Measurements from ENCODE around the gene SRCAP. TPM values are rescaled to one million over a fixed set of nuclear protein-coding genes. Genes with fewer than 3 reads are reported as not detected.

Gene SRCAP
- polyA plus RNA-seq, 1 experiment, result 3.1 TPM

- TF ChIP-seq, protein P1, sequence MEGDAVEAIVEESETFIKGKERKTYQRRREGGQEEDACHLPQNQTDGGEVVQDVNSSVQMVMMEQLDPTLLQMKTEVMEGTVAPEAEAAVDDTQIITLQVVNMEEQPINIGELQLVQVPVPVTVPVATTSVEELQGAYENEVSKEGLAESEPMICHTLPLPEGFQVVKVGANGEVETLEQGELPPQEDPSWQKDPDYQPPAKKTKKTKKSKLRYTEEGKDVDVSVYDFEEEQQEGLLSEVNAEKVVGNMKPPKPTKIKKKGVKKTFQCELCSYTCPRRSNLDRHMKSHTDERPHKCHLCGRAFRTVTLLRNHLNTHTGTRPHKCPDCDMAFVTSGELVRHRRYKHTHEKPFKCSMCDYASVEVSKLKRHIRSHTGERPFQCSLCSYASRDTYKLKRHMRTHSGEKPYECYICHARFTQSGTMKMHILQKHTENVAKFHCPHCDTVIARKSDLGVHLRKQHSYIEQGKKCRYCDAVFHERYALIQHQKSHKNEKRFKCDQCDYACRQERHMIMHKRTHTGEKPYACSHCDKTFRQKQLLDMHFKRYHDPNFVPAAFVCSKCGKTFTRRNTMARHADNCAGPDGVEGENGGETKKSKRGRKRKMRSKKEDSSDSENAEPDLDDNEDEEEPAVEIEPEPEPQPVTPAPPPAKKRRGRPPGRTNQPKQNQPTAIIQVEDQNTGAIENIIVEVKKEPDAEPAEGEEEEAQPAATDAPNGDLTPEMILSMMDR (IDR thresholded peaks at IDR 0.05; ENCODE audit: low read depth, low read length), result no peak
- no peak for DNase-seq (ENCODE audit: low read depth, low spot score)
- Histone ChIP-seq H3K27me3 (ENCODE audit: control insufficient read depth, insufficient read depth, low read length) (no peaks in the 10 kb centered on the region), H3K27ac (ENCODE audit: low read depth, low read length) (peak overlapping the region; percentile 39), H3K4me3 (ENCODE audit: low read depth, low read length) (no peak overlapping the region), H3K9me3 (ENCODE audit: control insufficient read depth, insufficient read depth, low read length) (no peaks in the 10 kb centered on the region)
- POLR2A ChIA-PET, result interaction anchor here (0.7 to 2.0 kb wide), 2 partner anchors 9 to 983 kb away, joined by 4 to 5 read pairs; partner anchors contain the start of gene PHKG2
- CTCF ChIA-PET, result no interaction called here
Measured at GRCh38 chr16:30738984-30739951, 40.3 kb downstream of the SRCAP start.

DNA sequence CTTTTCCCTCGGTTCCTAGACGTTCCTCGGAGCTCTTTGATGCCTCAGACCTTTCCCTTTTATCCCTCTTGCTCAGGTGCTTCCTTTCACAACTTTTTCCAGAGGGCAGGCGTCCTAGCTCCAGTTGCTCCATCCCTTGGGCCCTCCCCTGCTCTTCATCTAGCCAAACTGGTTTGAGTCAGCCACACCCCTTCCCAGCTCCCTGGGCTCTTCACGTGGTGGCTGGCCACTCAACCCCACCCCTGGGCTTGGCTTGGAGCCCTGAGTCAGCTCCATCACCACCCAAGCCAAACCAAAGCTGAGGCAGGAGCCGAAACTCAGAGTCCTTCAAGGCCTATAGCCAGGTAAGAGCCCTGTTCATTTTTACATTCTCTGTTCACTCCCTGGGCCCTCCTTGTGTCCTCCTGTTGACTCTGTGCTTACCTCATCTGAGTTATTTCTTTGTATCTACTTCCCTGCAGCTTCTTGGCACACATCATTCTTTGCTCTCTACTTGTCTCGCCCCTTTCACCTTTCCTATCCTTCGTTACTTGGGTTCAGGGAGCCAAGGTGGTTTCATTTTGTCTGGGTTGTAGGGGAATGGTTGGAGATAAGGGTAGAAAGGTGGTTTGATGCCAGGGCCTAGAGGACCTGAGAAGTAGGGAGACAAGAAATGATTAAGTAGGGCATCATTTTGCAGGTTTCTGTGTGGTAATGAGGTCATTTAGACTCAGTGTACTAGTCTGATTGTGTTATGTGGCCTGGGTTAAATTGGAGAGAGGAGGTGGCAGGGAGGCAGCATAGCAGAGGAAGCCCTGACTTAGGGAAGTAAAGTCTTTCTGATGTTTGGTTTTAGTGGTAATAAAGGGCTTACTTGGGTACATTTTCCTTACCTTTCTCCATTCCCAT lies 41.6 kb downstream of the SRCAP start:
- CTCF ChIA-PET, result no interaction called here

GRCh38 chr16:30741461-30741914 lies 42.5 kb downstream of the SRCAP start:
- DNase-seq (ENCODE audit: low read depth, low spot score), result peak; percentile 70
- CTCF ChIA-PET, result no interaction called here
- POLR2A ChIA-PET, result no interaction called here
- Histone ChIP-seq H3K9me3 (ENCODE audit: control insufficient read depth, insufficient read depth, low read length) (no peaks in the 10 kb centered on the region), H3K27ac (ENCODE audit: low read depth, low read length) (peak overlapping the region; percentile 69), H3K4me3 (ENCODE audit: low read depth, low read length) (no peak overlapping the region), H3K27me3 (ENCODE audit: control insufficient read depth, insufficient read depth, low read length) (no peaks in the 10 kb centered on the region)
- TF ChIP-seq, protein P1 (IDR thresholded peaks at IDR 0.05; ENCODE audit: low read depth, low read length), result no peak

More for the DNA sequence above, 41.6 kb downstream of the SRCAP start:
- Histone ChIP-seq H3K27me3 (ENCODE audit: control insufficient read depth, insufficient read depth, low read length) (no peaks in the 10 kb centered on the region), H3K4me3 (ENCODE audit: low read depth, low read length) (no peak overlapping the region), H3K9me3 (ENCODE audit: control insufficient read depth, insufficient read depth, low read length) (no peaks in the 10 kb centered on the region), H3K27ac (ENCODE audit: low read depth, low read length) (peak overlapping the region; percentile 69)
- DNase-seq (ENCODE audit: low read depth, low spot score), result no peak
- TF ChIP-seq, protein P1 (IDR thresholded peaks at IDR 0.05; ENCODE audit: low read depth, low read length), result no peak
- POLR2A ChIA-PET, result no interaction called here

DNA sequence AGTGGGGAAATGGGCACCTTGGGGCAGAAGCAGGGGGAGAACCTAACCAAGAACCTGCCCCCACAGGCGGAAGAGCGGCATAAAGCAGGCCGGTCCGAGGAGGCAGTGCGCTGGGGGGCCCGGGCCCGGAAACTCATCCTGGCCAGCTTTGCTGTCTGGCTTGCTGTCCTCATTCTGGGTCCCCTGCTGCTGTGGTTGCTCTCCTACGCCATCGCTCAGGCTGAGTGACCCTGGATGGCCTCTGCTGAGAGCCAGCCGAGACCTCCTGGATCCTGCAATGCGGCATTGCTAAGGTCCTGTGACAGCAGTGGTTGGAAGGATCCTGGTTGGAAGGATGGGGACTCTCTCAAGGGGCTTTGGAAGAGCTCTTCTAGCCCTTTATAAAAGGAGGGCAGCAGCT lies 44.7 kb downstream of the SRCAP start:
- DNase-seq (ENCODE audit: low read depth, low spot score), result no peak
- ChIA-PET CTCF (no interaction called here), POLR2A (interaction anchor here (0.6 to 1.0 kb wide), 2 partner anchors 11 to 243 kb away, joined by 4 read pairs; no protein-coding TSS in a partner anchor)
- TF ChIP-seq, protein P1 (IDR thresholded peaks at IDR 0.05; ENCODE audit: low read depth, low read length), result no peak
- Histone ChIP-seq H3K4me3 (ENCODE audit: low read depth, low read length) (no peak overlapping the region), H3K27me3 (ENCODE audit: control insufficient read depth, insufficient read depth, low read length) (no peaks in the 10 kb centered on the region), H3K27ac (ENCODE audit: low read depth, low read length) (no peak overlapping the region), H3K9me3 (ENCODE audit: control insufficient read depth, insufficient read depth, low read length) (no peaks in the 10 kb centered on the region)

All from AG04450 (cell line).